ENCODE results near the gene ATE1.
"Not testable (repeated sequence)": the region's sequence is repeated elsewhere in the genome, so short reads cannot be mapped to it uniquely, and the experiment has no call there.

Gene ATE1

DNA sequence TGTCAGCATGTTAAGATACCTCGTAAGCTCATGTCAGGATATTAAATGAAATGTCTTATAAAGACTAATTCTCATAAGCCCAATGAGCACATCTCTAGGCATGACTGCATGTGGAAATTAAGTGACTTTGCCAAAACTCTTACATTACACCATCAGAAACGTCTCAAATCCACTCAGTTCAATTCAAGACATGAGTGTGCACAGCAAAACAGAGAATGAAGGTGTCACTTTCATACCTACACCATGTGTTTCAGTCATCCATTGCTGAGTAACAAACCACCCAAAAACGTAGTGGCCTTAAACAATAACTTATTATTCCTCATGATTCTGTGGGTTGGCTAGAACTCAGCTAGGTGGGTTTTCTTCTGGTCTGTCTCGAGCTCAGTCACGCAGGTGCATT, 99.8 kb downstream of the ATE1 start:
- DNase-seq: no peak

DNA sequence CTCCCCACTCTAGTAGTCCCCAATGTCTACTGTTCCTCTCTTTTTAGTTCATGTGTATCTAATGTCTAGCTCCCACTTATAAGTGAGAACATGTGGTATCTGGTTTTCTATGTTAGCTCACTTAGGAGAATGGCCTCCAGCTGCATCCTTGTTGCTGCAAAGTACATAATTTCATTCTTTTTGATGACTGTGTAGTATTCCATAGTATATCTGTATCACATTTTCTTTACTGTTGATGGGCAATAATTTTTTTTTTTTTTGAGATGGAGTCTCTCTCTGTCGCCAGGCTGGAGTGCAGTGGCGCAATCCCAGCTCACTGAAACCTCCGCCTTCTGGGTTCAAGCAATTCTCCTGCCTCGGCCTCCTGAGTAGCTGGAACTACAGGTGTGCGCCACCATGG, 101.1 kb downstream of the ATE1 start:
- not testable (repeated sequence) for DNase-seq

DNA sequence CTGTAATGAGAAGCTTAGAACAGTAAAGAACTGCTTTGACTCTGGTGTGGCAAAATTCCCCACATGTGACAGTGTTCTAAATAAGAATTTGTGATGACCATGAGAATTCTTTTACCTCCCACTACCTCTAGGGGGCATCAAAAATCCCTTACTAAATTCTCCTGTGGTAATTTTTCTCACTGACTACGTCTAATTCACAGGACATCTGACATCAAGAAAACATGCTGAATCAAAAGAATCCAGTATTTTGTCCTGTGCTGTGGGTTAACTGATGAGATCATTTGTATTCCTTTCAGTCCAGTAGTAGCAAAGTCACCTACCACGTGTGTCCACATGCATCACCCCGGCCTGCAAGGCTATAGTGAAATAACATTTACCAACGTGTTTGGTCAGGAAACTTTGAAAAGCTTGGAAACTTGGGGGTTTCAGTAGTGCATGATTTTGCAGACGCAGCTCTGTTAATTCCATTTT, 103.8 kb downstream of the ATE1 start:
- peak; percentile 7 for DNase-seq

DNA sequence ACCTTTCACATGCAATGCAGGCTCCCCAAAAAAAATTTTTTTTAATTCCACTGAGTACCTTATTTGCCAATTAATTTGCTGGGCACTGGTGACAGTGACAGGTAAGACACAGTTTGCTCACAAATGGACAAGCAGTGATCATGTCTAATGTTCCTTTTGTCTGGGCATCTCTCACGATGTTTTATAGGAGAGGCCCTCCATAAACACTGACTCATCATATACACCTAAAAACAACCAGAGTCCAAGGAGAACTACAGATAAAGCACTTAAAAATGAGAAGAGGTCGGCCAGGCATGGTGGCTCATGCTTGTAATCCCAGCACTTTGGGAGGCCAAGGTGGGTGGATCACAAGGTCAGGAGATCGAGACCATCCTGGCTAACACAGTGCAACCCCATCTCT, 105.1 kb downstream of the ATE1 start:
- no peak for DNase-seq

DNA sequence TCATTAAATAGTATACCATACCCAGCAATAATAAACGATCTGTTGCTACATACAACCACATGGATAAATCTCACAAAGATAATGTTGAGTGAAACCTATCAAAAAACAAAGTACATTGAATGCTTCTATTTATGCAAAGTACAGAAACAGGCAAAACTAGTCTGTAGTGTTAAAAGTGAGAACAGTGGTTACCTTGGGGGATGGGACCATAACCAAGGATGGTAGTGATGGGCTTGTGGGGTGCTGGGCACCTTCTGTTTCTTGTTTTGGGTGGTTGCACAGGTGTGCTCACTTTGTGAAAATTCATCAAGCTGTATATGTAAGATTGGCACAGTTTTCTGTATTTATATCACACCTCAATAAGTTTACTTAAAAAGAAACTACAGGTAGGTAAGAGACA, 105.7 kb downstream of the ATE1 start:
- DNase-seq: no peak

DNA sequence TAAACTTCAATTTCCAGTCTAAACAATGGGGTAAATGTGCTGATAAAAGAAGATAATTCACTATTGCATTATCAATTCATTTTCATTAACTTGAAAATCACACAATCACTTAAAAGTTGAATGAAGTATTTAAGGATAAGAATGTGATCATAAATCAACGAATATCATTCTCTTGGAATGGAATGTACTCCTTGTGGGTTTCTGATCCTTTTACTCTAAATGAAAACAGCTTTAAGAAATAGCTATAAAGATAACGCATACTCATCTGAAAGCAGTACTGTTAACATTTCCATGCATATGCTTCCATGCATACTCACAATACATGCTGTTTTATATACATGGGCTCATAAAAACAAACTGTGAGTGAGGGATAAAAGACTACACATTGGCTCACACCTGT, 108.8 kb downstream of the ATE1 start:
- no peak for DNase-seq

DNA sequence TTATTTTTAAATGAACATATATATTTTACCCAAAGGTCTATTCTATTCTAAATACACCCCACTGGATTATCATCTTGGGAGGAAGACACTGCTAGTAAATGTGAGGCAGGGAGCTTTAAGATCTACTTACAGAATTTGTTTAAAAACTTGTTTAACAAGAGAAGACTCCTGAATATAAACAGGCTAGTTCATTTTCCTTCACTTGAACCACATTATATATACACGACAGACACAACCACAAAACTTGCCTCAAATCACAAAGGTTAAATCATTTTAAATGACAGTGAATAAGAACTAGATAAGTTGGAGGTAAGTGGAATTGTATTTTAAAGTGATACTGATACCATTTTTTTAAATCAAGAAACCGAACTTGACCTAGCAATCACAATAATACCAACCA, 109.2 kb downstream of the ATE1 start:
- no peak for DNase-seq

DNA sequence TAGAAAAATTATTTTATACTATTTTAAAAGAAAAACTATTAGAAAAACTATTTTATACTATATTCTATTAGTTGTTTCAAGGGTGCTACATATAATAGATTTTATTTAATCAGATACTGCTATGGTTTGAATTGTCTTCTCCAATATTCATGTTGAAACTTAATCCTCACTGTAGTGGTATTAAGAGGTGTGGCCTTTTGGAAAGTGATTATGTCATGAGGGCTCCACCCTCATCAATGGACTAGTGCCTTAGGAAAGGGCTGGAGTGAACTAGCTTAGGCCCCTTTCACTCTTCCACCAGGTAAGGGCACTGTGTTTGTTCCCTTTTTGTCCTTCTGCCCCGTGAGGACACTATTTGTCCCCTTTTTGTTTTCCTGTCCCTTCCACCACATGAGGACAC, 111.6 kb downstream of the ATE1 start:
- no peak for DNase-seq

DNA sequence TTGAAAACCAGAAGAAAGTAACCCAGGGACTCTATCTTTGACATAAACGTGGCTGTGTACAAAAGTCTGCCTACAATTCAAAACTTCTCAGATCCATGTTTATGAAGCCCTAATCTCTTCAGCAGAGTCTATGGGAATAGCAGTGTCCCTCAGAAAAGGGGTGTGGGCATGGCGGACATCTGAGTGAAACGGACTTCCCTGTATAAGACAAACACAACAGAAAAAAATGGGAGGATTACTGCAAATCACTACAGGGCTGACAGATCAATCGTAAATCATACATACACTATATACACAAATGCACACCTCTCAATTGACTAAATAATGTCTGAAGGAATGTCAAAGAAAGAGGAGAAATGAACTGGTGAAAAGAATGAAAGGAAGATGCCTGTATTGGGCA, 114.0 kb downstream of the ATE1 start:
- no peak for DNase-seq

DNA sequence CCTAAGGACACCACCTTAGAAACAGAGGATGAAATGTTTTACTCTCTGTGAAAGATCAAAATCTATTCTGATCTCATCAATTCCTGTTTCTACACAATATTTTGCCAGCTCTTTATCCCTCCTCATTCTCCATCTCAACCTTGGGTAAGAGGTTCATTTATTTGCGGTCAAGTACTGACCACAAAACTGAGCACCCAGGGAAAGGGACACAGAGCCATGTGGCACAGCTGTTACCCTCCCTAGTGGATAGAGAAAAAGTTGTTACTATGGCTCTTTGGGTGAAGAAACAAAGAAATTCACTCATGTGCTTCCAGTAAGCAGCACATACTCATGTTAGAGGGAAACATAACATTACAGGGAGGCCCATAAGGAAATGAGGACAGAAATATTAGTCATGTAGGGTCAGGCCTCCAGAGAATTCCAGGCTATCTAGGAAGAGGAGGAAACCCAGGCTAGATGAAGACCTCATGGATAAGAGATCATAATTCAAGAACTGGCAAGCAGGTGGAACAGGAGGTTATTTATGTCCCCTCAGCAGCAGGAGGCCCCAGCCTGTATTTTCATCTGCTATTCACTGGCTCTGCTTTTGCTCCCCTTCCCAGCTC, 114.5 kb downstream of the ATE1 start:
- no peak for DNase-seq

DNA sequence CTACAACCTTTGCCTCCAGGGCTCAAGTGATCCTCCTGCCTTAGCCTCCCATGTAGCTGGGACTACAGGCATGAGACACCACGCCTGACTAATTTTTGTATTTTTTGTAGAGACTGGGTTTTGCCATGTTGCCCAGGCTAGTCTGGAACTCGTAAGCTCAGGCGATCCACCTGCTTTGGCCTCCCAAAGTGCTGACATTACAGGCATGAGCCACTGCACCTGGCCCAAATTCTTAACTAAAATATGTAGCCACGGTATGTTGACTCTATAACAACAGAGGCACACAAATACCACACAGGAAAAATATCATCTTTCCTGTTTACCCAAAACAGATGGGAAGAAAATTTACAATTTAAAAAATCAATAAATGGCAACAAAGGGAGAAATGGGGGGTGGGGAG, 115.8 kb downstream of the ATE1 start:
- no peak for DNase-seq

DNA sequence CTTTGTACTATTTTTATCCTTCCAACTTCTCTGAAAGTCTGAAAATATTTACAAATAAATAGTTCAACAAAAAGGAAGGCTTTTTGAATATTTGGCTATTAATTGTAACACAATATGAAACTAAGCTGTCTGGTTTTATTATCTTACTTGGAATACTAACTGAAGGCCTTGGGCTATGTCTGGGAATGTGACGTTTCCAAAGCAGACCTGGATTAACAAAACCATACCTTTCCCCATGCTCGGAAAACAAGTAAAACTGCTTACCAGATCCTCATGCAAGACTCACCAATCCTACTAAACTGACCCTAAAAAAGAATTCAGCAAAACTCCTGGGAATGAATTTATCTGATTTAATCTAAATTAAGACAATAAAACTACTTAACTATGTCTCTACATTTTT, 116.4 kb downstream of the ATE1 start:
- no peak for DNase-seq

DNA sequence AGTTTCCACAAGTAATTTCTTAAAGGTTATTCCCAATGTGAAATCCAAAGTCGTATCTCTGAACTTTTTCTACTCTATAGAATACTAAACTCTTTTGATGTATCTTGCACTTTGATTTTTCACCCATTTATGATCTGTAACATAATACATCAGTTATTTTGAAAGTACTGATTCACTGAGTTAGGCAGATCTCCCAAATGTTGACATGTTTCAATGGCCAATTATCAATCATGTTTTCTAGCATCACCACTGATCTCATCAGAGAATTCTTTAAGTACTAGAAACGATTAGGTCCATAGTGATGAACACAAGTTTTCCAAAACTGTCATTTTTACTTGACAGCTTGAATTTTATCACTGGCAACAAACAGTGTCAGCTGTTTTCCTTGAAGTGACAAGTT, 119.0 kb downstream of the ATE1 start:
- DNase-seq: no peak

DNA sequence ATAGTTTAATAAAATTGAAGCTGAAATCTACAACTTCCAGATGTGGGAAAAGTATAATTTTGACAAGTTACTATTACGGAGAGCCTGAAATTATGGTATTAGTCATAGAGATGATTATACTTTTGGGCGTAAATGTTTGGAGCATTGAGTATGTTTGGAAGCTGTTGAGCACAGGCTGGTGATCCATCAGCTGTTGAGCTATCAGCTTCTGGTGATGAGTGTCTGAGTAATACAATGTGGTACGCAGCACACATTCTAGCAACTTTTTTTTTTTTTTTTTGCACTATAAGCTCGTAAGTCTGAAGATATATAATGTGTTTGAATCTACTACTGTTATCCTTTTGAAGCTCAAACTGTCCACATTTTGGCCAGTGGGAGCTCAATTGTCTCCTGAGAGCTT, 123.4 kb downstream of the ATE1 start:
- DNase-seq: no peak

DNA sequence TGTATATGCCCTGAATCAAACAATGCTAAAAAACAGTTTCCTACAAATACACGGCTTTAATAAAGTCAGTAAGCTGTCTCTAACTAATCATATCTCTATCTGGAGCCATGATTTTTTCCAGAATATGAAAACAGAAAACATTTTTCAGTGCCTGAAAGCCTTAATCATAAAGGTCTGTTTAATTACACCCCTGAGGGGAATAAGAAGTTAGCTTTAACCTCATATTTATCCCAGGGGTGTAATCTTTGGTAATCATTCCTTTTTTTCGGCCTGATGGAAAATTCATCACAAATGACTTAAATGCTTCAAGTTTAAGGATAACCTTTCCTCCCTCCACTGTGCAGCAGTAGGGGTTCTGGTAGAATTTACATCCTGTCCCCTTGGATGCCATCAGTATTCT, 124.2 kb downstream of the ATE1 start:
- no peak for DNase-seq

DNA sequence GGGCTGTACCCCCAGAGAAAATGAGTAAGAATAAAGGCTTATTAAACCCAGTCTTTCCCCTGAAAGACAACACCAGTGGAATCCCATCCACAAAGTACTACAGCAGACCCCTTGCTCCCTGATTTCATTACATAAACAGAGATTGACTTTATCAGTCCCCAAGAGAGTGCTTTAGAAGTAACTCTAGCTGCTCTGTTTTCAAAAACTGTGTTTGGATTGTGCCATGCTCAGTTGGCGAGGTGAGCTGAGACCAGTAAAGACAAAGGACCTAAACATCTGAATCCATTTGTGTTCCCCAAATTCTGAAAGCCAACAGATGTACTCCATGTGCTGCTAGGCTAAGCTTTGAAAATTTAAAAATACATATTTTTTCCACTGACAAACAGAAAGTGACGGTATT, 127.0 kb downstream of the ATE1 start:
- DNase-seq: no peak

DNA sequence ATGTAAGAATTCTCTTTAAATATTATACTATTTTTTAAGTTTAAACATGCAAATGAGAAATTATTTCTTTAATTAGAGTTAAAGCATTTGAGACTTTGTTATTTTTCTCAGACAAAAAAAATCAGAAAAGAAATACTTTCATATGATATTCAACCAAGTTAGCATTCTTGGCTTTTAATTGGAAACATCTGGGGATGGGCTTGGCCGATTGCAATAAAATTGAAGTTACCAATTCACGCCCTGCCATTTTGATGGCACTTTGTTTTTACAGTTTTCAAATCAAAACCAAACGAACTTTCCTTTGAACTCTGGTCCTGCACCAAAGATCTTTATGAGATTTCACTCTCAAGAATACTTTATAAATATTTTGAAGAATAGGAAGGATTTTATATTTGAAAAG, 127.7 kb downstream of the ATE1 start:
- no peak for DNase-seq

DNA sequence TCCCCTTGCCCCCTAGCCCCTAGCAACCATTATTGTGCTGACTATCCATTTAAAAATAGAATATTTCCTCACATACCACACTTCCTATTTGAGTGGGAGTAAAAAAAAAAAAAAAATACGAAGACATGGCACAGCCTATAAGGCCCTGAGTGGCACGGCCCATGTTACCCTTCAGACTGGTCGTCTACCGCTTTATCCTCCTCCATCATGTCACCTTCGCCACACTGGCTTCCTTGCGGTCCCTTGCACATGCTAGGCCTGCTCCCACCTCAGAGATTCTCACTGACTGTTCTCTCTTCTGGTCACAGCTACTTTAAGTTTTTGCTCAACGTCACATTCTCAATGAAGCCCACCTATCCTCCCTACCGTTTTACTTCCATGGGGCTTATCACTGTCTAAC, 130.3 kb downstream of the ATE1 start:
- no peak for DNase-seq

DNA sequence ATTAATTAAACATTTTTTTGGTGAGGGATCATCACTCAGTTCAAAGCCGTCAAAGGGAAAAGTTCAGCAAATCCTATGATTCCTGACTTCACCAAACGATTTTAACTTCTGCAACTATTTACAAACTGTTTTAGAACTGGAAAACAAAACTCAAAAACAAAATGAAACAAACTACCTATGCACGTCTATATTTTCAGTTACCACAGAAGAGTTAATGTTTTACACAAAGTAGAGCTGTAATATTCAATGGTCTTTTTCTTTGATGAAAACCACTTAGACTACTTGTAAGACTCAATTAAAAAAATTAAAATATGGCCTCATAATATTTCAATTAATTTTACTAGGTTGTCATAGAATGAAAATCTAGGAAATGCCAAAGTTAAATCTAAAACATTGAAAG, 131.5 kb downstream of the ATE1 start:
- DNase-seq: no peak

DNA sequence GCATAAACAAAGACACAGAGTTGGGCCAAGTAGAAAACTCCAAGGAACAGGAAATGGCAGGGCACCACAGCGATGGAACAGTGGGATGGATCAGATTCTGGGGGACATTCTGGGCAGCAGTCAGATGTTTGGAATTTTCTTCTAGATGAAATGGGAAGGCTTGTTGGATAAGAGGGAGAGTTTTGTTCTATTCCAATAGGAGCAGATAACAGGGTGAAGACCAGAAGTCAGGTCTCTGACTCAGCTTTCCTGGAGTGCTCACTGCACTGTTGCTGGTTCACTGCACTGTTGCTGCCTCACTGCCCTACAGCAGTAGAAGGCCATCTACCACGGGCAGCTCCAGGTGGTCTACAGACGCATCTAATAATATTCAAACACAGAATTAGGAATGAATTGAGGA, 135.6 kb downstream of the ATE1 start:
- no peak for DNase-seq

DNA sequence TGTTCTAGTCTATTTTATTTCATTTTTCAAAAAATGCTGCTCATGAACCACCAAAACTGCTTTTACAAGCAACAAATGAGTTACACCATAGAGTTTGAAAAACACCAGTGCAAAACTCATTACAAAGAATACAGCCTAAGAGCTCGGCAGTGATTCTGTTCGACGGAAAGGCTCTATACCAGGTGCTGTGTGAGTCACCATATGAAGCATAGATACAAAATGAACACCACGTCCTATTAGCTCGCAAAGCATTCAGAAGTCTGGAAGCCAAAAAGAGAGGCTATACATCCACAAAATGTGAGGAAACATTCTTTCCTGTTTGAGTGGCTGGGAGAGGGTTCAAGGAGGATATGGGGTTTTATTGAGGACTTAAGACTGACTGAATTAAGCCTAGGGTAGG, 136.1 kb downstream of the ATE1 start:
- no peak for DNase-seq

DNA sequence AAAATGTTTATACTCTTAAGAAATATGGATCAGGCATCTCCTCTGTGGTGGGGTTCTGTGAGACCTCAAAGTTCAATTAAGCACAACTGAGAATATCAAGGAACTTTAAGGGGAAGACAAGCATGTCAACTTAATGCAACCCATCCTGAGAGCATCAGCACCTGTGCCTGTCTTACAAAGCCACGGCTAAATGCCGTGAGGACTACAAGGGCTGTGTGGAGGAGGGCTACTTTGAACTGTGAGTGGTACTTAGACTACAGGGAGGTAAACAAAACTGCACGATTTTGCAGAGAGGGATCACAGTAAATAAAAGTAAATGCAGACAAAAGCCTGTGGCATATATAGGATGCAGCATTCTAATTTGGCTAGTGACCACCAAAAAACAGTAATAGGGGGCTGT, 139.1 kb downstream of the ATE1 start:
- no peak for DNase-seq

DNA sequence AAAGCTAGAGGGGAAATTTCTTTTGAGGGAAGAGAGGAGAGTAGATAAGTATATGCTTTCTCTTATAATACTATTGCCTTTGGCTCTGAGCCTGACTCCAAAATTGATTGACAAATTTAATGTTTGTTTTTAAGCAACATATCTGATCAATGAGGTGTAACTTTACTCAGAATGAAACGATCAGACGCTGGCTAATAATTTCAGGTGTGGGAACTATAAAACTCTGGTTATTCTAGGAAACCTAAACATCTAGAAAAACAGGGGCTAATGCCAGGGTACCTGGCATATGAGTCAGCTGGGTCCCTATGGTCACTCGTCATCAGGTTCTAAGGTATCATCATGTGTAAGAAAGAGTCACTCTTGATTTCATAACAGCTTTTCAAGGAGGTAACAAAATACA, 139.7 kb downstream of the ATE1 start:
- no peak for DNase-seq

DNA sequence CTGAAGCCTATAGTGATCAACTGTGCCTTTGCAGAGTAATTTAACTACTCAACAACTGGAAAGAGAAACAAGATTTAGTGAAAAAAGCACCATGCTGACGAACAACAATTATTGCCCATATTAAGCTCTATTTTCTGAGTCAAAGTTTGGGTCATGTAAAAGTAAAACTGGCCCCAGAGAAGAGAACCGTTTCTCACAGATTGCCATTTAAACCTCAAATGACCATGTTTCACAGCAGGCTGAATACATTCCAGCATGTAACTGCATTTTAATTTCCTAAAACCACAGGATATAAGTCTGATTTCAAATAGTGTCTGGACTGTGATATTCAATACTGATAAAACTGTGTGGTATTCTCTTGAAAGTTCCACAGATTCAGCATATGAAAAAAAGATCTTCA, 140.7 kb downstream of the ATE1 start:
- no peak for DNase-seq

DNA sequence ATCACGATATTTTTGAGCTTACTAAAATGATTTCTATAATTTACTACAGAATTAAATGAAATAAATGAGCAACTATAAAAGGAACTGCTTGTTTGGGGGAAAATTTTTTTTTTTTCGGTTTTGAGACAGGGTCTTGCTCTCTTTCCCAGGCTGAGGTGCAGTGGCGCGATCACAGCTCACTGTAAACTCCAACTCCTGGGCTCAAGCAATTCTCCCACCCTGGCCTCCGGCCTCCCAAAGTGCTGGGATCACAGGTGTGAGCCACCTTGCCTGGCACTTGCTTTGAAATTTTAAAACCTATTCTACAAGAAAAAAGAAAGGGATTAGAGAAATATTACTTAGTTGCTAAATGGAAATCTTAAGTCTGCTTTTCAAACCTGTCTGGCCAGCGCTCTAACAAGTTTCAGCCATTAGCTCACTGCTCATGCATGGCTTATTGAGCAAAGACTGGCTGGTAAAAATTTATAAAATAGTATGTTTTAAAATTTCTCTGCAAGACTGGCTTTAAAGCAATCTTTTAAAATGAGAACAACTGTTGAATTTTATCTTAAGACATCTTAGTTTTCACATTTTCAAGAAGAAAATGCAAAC, 144.0 kb downstream of the ATE1 start:
- no peak for DNase-seq

DNA sequence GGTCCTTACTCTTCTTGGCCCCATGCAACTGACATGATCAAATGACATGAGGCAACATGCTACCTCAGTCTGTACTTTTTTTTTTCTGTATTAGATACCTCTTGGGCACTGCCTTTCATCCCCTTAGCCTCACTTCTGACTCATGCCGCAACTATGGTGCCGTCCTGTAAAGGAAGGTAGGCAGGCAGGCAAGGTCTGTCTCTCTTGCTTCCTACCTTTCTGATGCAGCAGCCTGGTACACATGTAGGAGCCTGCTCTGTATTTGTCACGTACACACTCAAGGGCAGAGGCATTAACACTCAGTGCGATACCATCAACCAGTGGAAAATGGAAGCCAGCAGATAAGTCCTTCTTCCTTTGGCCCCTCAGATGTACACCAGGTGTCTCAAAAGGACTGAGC, 146.7 kb downstream of the ATE1 start:
- DNase-seq: no peak
